ENCODE data around the gene WFIKKN2.

GRCh38 chr17:50836826-50837225, 1.4 kb downstream of the WFIKKN2 start:
- TF ChIP-seq ZNF687 (IDR thresholded peaks at IDR 0.05) (no peak), CTCF (IDR thresholded peaks at IDR 0.05 in 2 of 3, conservative IDR thresholded peaks at IDR 0.05 in 1 of 3; ENCODE audit: control insufficient read depth in 2 of 3, extremely low read depth in 1 of 3, insufficient read depth in 1 of 3, low read depth in 3 of 3, low read length in 3 of 3) (no peak), EP300 (IDR thresholded peaks at IDR 0.05; ENCODE audit: borderline replicate concordance in 1 of 2, control insufficient read depth in 1 of 2, low read depth in 2 of 2, low read length in 2 of 2) (no peak), PRDM15 (CRISPR knock-in tag; IDR thresholded peaks at IDR 0.05) (no peak), NFYB (IDR thresholded peaks at IDR 0.05; ENCODE audit: insufficient read depth, low read depth, low read length) (no peak), ZBTB11 (CRISPR knock-in tag; IDR thresholded peaks at IDR 0.05) (no peak), POLR2A (IDR thresholded peaks at IDR 0.05; ENCODE audit: low read depth, low read length) (no peak)

Measured in GM12878 (cell line).